CD4-positive, alpha-beta T cell treated with Interleukin-15 for 1 hour (primary cell): ENCODE measurements around the gene NR6A1.
"Not testable (repeated sequence)": the region's sequence is repeated elsewhere in the genome, so short reads cannot be mapped to it uniquely, and the experiment has no call there.

Source experiments
- DNase-seq: peaks from one replicate; pipeline ENCODE4 v3.0.0-alpha.2; 2020

Gene NR6A1

DNA sequence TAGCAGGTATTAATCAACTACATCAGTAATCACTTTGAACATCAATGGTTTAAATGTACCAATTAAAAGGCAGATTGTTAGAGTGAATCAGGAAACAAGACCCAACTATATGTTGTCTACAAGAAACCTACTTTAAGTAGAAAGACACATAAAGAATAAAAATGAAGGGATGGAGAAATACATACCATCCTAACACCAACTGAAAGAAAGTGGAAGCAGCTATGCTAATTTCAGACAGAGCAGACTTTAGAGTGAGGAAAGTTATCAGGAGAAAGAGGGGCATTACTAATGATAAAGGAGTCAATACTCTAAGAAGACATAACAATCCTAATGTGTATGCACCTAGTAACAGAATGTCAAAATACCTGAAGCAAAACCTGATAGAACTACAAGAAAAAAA lies 125.8 kb downstream of the NR6A1 start:
- DNase-seq = no peak

DNA sequence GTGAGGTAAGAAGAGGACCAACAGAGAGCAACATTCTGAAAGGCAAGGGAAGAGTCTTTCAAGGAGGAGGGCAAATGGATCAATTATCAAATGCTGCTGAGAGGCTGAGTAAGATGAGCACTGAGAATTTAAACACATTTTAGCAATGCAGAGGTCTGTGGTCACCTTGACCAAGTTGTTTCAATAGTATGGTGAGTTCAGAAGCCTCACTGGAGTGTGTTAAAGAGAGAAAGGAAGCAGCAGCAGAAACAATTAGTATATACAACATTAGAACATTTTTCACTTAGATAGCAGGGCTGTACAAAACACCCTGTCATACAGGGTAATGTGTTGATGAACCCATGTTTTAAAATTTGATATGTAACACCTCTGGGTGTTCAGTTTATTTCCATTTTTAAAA lies 131.5 kb downstream of the NR6A1 start:
- DNase-seq = no peak

DNA sequence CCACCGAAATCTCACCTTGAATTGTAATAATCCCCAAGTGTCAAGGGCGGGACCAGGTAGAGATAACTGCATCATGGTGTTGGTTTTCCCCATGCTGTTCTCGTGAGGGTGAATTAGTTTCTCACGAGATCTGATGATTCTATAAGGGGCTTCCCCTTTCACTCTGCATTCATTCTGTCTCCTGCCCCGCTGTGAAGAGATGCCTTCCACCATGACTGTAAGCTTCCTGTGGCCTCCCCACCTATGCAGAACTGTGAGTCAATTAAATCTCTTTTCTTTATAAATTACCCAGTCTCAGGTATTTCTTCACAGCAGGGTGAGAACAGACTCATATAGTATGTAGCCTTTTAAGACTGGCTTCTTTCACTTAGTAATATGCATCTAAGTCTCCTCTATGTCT lies 135.8 kb downstream of the NR6A1 start:
- no peak for DNase-seq

DNA sequence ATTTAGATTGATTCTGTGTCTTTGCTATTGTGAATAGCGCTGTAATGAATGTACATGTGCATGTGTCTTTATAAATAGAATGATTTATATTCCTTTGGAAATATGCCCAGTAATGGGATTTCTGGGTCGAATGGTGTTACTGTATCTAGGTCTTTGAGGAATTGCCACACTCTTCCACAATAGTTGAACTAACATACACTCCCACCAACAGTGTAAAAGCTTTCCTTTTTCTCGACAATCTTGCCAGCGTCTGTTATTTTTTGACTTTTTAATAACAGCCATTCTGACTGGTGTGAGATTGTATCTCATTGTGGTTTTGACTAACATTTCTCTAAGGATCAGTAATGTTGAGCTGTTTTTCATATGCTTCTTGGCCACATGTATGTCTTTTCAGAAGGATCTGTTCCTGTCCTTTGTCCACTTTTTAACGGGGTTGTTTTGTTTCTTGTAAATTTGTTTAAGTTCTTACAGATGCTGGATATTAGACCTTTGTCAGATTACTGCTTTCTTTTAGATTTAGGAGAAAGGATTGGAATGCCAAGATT lies 139.0 kb downstream of the NR6A1 start:
- DNase-seq = no peak

DNA sequence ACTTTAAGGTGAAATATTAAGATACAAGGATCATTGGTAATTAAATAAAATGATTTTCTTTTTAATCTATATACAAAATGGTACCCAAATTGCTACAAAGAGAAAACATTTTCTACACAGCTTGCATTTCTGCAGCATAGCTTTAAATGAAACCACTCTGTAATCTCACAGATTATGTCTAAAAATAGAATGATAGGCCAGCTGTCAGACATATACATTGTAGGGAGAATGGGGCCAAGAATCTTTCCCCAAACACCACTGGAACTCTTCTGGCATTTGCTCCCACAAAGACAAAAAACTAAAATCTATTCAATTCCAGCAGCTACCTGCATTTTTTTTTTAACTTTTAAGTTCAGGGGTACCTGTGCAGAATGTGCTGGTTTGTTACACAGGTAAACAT lies 139.8 kb downstream of the NR6A1 start:
- no peak for DNase-seq

DNA sequence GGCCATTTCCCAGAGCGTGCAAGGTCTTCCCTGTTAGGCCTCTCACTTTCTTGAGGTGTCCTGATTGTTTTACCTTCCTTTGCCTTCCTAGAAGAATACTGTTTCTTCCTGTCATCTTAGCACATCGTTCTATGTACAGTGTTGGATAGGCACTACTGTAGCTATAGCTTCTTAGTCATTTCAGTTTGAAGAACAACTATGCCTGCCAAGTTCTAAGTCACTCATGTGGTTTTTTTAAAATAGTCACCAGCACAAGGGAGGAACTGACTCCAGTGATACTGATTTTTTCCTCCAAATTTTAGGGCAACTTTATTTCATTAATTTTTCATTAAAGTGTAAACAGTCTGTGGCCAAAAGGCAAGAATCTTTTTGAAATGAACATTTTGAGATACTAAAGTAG lies 141.5 kb downstream of the NR6A1 start:
- no peak for DNase-seq

DNA sequence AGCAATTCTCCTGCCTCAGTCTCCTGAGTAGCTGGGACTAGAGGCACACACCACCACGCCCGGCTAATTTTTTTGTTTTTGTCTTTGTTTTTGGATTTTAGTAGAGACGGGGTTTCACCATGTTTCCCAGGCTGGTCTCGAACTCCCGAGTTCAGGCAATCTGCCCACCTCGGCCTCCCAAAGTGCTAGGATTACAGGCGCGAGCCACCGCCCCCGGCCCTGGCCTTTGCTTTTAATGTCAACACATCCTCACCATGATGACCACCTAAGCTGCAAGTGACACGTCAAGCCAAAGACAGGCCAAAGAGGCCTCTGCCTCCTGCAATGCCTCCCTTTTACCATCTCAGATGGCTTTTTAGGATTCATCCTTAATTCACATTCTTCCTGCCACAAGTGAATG lies 142.4 kb downstream of the NR6A1 start:
- DNase-seq = no peak

DNA sequence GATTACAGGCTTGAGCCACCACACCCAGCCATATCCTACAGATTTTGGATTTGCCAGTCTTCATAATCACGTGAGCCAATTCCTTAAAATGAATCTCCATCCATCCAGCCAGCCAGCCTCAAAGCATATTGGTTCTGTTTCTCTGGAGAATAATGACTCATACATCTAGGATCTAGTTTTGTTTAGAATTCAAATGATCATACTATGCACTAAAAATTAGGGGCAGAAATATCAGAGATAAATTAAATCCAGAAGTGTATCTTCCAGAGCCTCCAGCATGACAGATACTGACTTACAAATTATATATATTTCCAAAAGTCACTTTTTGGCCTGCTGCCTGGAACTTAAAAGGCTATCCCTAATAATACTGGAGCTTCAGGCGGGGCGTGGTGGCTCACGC lies 144.8 kb downstream of the NR6A1 start:
- no peak for DNase-seq

DNA sequence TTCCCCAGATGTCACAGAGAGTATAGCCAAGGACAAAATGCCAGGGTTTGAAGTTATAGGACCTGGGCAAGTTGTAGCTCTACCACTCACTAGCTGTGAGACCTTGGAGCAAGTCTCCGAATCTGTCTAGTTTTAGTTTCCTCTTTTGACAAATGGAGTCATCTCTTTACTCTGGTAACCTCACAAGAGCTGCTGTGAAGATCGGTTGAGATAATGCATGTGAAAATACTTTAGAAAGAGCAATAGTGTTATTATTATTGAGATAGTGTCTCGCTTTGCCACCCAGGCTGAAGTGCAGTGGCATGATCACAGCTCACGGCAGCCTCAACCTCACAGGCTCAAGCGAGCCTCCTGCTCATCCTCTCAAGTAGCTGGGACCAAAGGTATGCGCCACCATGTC lies 146.0 kb downstream of the NR6A1 start:
- DNase-seq = no peak

DNA sequence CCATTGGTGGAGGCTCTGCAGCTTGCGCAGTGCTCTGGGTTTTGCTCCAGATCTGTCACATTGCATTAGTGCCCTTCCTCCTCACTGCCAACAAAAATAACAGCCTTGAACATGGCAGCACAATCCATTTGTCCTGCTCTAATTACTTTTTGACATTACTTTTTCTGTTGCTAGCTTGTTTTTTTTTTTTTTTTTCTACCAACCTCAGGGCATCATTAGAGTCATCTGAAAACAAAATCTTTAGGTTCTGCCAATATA lies 146.4 kb downstream of the NR6A1 start:
- DNase-seq = no peak

DNA sequence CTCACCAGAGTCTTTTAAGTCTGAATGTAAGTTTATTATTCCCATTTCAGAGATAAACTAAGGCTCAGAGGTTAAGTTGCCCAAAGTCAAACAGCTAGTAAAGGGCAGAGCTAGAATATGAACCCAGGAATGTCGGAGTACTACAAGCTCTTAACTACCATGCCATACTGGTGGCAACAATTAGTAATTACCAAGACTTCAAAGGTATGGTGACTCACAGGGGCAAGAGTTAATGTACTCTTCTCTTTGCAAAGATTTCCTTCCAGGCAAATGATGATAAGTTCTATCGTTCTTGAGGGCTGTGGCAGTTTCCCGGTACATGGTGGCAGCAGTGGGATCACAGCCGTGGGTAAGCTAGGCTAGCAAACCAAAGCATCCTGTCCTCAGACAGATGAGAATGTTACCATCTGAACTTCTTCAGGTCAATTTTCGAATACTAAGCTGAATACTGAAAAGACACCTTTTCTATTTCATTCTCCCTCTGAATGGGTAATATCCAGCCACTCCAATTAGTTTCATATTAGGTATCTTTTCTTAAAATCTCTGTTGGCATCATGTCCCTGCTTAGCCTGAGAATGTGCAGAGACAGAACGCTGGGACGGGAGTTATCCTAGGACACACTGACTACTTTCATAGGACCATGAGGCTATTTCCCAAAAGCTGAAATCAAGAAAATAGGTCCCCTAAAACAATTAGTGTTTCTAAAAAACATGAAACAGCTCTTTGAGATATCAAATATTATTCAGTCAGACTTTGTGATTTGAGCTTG lies 147.0 kb downstream of the NR6A1 start:
- DNase-seq = no peak

DNA sequence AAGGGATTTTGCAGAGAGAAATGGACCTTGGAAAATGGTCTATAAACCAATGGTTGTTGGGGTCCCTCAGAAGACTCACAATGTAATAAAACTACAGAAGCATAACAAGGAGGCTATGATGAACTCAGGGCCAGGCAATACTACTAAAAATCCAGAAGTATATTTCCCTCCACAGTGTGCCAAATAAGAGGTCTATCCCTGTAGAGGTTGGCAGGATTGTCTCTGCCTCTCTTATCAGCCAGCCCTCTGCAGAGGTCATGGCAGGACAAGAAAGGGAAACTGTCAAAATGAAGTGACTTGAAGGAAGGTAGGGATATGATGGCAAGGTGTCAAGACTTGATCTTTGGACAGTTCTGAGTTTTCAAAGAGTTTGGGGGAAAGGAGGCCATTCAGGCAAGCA lies 148.2 kb downstream of the NR6A1 start:
- no peak for DNase-seq

DNA sequence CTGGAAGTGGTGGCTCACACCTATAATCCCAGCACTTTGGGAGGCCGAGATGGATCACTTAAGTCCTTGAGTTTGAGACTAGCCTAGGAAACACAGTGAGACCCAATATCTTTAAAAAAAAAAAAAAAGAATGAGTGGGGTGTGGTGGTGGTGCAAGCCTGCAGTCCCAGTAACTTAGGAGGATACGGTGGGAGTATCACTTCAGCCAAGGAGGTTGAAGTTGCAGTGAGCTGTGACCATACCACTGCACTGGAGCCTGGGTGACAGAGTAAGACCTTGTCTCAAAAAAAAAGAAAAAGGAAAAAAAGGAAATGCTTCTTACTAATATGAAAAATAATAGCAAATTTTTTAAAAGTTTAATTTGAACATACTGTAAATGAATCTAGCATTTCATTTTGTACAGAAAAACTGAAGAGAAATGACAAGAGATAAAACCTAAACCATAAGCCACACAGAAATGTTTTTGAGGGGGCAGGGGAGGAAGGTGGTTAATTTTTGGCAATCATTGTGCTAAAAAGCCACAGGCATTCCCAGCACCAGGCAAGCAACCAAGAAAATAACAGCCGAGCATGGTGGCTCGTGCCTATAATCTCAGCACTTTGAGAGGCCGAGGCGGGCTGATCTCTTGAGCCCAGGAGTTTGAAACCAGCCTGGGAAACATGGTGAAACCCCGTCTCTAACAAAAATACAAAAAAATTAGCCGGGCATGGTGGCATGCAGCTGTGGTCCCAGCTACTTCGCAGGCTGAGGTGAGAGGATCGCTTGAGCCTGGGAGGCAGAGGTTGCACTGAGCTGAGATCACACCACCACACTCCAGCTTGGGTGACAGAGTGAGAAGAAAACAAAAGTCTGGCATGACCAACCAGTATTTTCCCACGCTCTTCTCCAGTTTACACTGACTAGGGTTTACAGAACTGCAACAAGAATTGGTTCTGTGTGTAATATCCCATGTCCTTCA lies 149.5 kb downstream of the NR6A1 start:
- DNase-seq = no peak

DNA sequence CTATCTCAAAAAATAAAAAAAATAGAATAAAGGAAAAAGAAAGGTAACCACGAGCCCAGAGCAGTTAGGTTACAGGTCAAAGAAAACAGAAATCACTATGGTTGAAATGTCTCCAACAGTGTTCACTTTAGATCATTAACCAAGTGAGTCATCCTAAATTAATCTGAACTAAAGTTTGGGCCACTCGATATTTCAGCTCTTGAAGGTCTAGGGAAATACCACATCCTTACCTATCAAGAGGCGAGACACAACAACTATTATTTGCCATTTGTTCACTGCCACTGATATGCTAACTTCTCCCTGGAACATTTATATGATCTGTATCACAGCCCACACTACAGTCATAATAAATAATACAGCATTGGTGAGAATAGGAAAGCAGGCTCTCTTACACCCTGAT lies 152.6 kb downstream of the NR6A1 start:
- DNase-seq = no peak

DNA sequence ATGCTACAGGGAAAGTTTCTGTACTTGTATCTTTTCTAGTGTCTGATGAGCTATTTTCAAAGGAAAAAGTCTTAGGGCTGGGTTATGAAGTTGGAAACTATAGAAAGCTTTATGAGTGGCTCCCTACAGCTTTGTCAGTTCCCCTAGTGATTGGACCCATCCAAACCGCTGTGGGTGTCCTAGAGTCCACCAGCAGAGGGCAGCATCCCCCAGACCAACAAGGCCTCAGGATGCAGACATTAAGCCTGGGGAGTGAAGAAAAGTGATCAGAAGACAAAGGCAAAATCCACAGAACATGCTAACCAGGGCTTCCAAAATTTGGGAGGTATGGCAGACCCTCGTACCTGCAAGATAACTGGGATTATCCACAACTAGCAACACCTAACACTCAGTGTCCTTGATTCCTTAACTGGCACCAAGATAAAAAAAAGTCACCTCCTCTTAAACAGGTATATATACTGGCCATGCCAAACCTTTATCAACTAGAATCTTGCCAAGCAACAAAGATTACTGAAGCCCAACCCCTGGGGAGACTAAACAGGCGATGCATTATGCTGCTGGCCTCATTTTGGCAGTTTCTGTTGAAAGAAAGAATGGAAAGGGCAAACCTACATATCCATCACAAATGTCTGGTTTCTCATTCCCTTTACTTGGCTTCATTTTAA lies 153.5 kb downstream of the NR6A1 start:
- peak; percentile 52 for DNase-seq

DNA sequence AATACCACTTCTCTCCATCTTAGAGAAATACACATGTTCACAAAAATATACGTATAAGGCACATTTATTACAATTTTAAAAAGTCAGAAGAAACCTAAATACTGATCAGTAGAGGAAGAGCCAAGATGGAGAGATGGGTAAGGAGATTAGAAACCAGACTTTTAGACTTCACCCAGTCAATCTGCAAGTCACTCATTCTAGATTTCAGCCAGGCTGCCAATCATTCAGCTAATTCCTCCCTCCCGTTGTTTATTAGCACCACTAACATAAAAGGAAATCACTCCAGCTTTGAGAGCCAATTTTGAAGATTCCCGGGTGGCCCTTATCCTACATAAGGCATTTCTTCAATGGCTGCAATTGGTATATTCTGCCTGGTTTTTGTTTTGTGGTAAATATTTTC lies 154.2 kb downstream of the NR6A1 start:
- DNase-seq = no peak

DNA sequence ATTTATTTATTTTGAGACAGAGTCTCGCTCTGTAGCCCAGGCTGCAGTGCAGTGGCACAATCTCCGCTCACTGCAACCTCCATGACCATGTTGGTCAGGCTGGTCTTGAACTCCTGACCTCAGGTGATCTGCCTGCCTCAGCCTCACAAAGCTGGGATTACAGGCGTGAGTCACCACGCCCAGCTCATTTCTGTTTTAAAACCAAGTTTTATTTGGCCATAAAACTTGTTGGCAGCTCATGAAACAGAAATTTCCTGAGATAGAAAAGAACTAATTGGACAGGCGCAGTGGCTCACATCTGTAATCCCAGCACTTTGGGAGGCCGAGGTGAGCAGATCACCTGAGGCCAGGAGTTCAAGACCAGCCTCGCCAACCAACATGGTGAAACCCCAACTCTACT lies 155.3 kb downstream of the NR6A1 start:
- DNase-seq = not testable (repeated sequence)

DNA sequence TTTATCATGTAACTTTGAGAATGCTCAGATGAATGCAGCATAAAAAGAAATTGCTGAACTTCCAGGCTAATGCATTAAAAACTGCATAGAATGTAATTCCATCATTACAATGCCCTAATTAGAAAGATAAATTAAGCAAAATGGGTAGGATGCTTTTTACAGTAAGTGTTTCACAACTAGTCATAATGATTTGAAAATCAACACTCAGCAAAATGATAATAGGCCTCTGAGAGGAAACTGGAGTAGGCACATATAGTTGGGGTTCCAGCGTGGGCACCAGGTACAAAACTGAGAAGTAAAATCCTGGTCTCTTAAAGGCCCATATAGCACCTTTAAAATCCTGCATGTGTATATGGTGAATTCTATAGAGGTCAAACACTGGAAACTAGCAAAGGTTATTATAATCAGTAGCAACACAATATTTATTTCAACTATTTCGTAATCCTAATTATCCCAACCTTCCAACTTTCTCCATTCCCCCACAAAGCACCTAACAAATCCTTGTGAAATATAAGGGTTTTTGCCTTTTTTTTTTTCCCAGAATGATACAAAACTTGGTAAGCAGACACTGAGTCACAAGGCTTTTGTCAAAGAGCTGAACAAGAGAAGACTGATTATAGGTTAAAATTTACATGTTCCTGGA lies 155.9 kb downstream of the NR6A1 start:
- no peak for DNase-seq

DNA sequence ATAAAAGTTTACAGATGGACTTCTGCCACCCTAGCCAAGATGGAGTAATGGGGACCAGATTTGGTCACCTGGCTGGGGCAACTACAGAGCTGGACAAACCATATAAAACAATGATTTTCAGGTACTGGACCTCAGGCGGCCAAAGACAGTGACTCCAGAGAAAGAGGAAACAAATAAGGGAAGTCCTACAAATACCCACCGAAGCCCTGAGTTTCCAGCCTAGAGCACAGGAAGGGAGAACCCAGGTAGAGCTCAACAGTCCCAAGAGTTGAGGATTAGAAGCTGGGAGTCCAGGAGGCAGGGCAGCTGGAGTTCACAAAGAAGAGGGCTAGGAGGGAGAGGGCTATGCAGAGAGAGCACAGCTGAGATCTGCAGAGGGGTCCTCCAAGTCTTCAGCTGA lies 157.3 kb downstream of the NR6A1 start:
- no peak for DNase-seq

DNA sequence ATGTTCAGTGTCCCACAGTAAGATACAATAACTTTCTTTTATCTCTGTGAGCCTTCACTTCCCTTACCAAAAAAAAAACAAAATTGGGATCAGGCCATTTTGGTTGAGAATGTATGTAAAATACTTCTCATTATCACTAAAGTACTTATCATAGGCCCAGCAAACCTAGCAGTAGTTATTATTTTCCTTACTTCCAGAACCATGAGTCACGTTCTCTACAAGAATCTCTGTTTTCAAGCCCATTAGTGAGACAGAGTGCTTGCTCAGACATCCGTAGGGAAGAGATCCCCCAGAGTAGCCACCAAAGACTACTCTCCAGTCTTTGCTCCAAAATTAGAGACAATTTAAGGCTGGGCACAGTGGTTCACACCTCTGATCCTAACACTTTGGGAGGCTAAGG lies 160.0 kb downstream of the NR6A1 start:
- DNase-seq = no peak

DNA sequence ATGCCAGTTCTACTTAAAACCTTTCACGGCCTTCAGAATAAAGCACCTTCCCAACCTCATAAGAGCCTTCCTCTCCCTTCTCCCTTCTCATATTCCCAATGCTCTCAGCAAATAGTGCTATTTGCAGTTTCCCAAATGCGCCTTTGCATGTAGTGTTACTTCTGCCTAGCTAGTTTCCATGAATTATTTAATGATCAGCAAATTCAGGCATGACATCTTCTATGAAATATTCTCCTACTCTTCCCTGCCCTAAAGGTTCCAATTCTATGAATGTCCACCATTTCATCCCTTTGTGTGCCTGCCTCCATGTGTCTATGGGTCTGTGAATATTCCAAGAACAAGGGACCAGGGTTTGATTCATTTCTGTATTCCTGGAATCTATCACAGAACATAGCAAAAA lies 165.1 kb downstream of the NR6A1 start:
- no peak for DNase-seq

DNA sequence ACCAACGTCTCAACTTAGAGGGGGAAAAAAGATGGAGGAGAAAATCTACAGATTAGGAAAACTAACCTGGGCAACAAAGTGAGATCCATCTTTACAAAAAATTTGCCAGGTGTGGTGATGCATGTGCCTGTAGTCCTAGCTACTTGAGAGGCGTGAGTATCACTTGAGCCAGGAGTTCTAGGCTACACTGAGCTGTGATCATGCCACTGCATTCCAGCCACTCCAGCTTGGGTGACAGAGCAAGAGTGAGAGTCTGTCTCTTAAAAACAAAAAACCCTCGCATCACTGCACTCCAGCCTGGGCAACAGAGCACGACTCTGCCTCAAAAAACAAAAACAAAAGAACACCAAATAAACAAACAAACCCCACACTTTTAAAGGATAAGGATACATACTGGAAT lies 165.9 kb downstream of the NR6A1 start:
- DNase-seq = no peak

DNA sequence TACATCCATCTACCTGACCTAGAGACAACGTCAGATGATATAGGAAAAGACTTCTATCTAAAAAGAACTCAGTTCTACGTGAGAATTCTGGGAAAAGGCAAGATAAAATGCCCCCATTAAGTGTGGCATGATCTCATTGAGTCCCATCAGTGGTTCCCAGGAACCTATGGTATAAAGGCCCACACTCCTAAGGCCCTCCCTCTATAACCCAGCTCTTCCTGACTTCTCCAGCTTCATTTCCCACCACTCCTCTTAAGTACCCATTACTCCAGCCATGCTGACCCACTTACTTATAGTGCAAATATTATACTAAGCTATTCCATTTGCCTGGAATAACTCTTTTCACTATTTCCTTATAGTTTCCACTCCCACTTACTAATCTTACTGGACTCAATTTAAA lies 168.5 kb downstream of the NR6A1 start:
- DNase-seq = no peak
